NCI-H2029 treated with DMSO at 0.1 percent for 48 hours (cell line): Measurements from ENCODE around the gene PXMP4.

Experiments used
- DNase-seq: peaks from one replicate; lab custom pipeline; 2025; lab: John Stamatoyannopoulos, UW

PXMP4 gene

GRCh38 chr20:33654680-33655161 is 65.4 kb downstream of the PXMP4 start:
- peak; percentile 13 for DNase-seq

GRCh38 chr20:33653900-33654596 is 66.1 kb downstream of the PXMP4 start:
- DNase-seq: peak; percentile 98

GRCh38 chr20:33653218-33653899 is 66.8 kb downstream of the PXMP4 start:
- DNase-seq: peak; percentile 81
